GM21390 (cell line): ENCODE measurements around the gene VWCE.
"Not testable (repeated sequence)": the region's sequence is repeated elsewhere in the genome, so short reads cannot be mapped to it uniquely, and the experiment has no call there.

Experiments used
- ATAC-seq: cut with Tn5 transposase; IDR thresholded peaks from one replicate; pipeline ENCODE4 v1.9.1; 2021; ENCODE audit not compliant: unreplicated experiment

Gene VWCE

GRCh38 chr11:61259363-61259762, 35.8 kb downstream of the VWCE start:
- no peak for ATAC-seq

- no peak for ATAC-seq
Measured at GRCh38 chr11:61258546-61258945, 36.6 kb downstream of the VWCE start.

DNA sequence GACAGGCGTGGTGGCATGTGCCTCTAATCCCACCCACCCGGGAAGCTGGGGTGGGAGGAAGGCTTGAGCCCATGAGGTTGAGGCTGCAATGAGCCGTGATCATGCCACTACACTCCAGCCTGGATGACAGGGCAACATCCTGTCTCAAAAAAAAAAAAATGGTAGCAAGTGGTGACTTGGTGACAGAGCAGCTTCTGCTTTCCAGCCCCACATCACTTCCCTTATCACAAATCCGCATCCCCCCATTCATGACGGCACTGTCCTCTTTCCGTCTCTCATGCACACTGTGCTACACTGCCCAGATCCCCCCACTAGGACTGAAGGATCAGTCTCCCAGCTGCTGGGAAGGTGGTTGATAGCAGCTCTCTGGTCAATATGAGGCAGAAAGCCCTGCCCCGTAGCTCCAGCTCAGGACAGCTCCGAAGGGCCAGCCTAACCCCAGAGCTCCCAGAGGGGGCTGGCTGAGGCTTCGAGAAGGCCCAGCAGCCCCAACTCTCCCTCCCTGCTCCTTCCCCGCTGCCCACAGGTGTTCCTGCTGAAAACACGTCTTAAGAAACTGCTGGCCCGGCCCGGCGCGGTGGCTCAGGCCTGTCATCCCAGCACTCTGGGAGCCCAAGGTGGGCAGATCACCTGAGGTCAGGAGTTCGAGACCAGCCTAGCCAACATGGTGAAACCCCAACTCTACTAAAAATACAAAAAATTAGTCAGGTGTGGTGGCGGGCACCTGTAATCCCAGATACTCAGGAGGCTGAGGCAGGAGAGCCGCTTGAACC, 38.2 kb downstream of the VWCE start:
- no peak for ATAC-seq

GRCh38 chr11:61254403-61255025, 40.6 kb downstream of the VWCE start:
- ATAC-seq = peak; percentile 57

GRCh38 chr11:61252332-61252731, 42.8 kb downstream of the VWCE start:
- not testable (repeated sequence) for ATAC-seq

DNA sequence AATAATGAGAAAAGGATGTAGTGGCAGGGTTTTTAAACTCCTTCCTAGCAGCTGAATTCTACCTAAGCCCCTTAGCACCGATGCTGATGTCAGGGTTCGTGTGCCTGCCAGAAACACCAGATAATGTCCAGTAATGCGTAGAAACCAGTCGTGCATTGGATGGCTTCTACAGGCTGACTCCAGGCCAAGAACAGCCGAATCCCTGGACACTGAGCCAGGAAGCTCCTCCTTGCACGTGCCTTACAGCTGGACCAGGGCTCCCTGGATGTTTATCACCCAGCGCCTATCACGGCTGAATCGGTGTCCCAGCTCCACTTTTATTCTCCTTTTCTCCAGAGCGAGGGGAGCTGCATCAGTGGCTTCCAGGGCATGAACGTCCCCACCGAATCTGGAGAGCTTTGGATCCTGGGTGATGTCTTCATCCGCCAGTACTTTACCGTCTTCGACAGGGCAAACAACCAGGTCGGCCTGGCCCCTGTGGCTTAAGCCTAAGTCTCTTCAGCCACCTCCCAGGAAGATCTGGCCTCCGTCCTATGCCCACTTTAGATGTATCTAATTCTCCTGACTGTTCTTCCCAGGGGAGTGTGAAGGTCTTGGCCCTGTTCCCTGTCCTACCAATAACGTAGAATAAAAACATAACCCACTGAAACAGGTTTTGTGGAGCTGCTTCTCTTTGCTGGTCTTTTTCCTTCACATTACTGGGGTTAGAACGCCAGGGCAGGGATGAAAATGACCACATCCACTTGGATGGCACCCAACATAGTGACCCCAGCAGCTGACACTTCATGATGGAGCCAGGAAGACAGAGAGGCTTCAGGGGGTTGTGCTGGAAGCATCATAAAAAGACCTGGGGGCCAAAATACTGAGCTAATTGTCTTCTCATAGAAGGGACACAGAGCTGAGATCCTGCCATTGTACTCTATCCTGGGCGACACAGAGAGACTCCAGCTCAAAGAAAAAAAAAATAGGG, 44.0 kb downstream of the VWCE start:
- not testable (repeated sequence) for ATAC-seq

DNA sequence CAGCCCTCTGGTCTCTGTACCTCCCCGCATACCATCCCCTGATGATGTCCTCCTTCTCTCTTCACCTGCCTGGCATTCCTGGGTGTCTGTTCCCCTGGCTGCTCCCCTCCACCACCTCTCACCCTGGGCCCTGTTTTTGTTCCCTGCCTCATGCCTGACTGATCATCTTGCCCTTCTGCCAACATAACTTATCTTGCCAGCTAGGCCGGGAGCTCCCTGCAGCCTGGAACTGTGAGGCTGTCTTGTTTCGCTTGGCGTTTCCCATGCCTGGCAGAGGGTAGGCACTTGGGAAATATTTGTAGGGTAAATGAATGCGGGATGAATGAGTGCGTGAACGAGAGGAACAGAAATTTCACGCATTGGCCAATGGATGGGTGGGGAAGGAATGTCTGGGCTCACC, 45.9 kb downstream of the VWCE start:
- not testable (repeated sequence) for ATAC-seq

DNA sequence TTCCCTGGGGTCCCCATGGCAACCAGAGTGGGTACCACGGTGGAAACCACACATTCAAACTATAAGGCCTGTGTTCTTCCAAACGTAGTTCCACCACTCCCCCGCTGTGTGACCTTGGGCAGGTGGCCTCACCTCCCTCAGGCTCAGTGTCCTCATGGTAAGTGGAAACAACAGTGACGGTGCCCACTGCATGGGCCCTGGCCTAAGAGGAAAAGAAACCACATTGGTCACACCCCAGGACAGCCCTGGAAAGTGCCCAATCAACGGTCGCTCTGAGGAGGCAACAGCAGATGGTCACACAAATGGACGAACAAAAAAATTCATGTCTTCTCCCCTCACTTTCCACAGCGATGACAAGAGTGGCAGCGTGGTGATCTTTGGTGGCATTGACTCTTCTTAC, 47.0 kb downstream of the VWCE start:
- ATAC-seq = not testable (repeated sequence)

DNA sequence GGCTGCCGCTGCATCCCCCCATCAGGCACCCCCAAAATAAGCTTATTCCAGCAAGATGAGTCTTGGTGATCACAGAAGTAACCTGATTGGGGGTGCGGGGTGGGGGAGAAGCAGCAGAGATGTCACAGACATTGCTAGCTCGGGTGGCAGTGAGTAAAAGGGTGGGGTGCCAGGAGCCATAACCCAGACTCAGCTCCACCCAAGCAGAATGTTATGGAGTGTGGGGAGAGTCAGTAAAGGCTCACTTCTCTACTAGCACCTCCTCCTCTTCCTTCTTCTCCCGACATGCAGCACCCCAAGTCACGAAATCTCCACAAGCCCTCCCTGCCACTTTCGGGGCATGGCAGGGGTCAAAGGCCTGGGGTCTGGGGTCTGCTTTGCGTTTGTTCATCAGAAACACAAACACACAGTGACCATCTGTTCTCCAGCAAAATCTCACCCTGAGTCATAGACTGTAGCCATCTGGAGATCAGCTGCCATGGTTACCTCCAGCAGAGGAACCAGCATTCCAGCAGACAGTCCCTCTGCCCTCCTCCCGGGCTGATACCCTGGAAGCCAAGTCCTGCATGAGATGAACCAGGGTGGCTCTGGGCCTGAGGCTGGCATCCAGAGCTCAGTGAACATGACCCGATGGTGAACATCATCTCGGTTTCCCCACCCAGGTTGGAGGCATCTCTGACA, 49.7 kb downstream of the VWCE start:
- ATAC-seq = not testable (repeated sequence)

DNA sequence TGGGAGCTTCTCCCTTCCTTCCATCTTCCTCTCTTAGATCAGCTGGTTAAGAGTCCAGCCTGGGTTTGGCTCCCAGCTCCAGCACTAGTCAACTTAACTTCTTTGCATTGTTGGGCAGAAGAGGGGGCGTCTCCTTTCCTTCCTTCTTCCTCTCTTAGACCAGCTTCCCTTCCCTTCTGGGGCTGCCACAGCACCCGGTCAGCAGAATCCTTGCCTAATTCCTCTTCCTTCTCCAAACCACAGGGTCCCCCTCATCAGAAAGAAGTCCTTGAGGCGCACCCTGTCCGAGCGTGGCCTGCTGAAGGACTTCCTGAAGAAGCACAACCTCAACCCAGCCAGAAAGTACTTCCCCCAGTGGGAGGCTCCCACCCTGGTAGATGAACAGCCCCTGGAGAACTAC, 53.6 kb downstream of the VWCE start:
- not testable (repeated sequence) for ATAC-seq

- not testable (repeated sequence) for ATAC-seq
Measured at GRCh38 chr11:61240875-61241274, 54.2 kb downstream of the VWCE start, which contains the start of gene PGA5. PGA5 (plus strand) TSS chr11:61241175; CDS start chr11:61241227, 52 bp downstream.

DNA sequence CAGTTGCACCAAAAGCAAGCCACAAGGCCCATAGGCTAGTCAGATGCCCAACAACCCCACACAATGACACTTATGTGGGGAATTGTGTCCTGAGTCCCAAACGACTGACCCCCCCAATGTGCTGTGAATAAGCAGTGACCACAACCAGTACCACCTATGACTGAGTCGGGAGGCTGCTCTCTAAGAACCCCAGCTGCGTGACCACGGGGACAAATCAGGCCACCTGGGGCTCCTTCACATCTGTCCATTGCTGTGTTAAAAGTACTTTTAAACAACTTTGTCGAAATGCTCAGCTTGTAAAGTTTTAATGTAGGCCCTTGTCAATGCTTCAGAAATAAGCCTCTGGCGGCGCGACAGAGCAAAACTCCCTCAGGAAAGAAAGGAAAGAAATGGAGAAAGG, 54.8 kb downstream of the VWCE start:
- not testable (repeated sequence) for ATAC-seq

- ATAC-seq = not testable (repeated sequence)
Measured at GRCh38 chr11:61237130-61237529, 58.0 kb downstream of the VWCE start.

DNA sequence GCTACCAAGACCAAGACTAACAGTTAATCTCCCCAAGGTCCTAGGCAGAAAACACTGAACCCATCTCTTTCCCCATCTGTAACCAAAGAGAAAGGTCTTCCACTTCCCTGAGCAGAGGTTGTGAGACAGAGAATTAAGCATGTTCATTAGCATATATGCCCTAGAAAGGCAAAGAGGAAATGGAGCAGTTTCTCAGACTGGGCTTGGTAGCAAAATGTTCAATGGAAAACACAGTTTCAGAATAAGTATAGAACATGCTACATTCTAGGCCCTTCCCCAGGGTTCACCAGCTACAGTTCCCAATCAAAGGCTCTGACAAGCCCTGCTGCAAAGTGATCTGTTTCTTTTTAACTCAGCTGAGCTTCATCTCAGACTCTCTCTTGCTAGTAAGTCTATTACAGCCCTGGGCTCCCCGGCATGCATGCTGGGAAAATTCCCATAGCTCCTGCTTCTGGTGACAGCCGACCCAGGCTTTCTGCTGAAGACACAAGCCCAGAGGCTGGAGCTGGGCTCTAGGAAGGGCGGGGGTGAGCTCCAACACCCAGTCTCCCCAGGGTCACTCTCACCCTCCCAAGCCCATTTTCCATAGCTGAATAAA, 62.5 kb downstream of the VWCE start:
- not testable (repeated sequence) for ATAC-seq

GRCh38 chr11:61231585-61231984, 63.5 kb downstream of the VWCE start:
- ATAC-seq = not testable (repeated sequence)

DNA sequence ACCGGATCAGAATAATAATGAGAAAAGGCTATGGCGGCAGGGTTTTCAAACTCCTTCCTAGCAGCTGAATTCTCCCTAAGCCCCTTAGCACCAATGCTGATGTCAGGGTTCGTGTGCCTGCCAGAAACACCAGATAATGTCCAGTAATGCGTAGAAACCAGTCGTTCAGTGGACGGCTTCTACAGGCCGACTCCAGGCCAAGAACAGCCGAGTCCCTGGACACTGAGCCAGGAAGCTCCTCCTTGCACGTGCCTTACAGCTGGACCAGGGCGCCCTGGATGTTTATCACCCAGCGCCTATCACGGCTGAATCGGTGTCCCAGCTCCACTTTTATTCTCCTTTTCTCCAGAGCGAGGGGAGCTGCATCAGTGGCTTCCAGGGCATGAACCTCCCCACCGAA, 64.1 kb downstream of the VWCE start:
- not testable (repeated sequence) for ATAC-seq

GRCh38 chr11:61229458-61229857, 65.7 kb downstream of the VWCE start:
- not testable (repeated sequence) for ATAC-seq

DNA sequence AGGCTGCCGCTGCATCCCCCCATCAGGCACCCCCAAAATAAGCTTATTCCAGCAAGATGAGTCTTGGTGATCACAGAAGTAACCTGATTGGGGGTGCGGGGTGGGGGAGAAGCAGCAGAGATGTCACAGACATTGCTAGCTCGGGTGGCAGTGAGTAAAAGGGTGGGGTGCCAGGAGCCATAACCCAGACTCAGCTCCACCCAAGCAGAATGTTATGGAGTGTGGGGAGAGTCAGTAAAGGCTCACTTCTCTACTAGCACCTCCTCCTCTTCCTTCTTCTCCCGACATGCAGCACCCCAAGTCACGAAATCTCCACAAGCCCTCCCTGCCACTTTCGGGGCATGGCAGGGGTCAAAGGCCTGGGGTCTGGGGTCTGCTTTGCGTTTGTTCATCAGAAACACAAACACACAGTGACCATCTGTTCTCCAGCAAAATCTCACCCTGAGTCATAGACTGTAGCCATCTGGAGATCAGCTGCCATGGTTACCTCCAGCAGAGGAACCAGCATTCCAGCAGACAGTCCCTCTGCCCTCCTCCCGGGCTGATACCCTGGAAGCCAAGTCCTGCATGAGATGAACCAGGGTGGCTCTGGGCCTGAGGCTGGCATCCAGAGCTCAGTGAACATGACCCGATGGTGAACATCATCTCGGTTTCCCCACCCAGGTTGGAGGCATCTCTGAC, 68.5 kb downstream of the VWCE start:
- ATAC-seq = not testable (repeated sequence)

DNA sequence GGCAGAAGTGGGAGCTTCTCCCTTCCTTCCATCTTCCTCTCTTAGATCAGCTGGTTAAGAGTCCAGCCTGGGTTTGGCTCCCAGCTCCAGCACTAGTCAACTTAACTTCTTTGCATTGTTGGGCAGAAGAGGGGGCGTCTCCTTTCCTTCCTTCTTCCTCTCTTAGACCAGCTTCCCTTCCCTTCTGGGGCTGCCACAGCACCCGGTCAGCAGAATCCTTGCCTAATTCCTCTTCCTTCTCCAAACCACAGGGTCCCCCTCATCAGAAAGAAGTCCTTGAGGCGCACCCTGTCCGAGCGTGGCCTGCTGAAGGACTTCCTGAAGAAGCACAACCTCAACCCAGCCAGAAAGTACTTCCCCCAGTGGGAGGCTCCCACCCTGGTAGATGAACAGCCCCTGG, 72.4 kb downstream of the VWCE start:
- ATAC-seq = not testable (repeated sequence)

DNA sequence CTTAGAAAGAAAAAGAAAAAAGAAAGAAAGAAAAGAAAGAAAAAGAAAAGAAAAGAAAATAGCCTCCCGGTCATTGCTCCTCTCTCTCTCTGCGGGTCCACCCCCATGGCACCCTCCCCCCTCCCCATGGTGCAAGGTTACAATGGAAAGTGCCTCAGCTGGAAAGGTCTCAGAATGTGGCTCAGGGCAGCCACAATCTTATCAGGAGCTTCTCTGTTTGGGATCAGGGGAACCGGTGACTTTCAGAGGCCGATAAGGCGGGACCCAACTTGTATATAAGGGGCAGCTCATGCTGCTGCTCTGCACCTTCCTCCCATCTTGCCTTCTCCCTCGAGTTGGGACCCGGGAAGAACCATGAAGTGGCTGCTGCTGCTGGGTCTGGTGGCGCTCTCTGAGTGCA, 73.1 kb downstream of the VWCE start, which contains the start of gene PGA4:
PGA4 (plus strand) TSS at position 301 of the 400 bp plus-strand sequence; CDS start at position 355, 54 bp downstream.
- ATAC-seq = not testable (repeated sequence)
